Suprapubic skin (tissue), 3 donors: ENCODE measurements around the gene MMP28.

Experiments used
- CTCF ChIP-seq, 2 donors: fragments of 200-600 bp in 1 of 2; fragments of 450-650 bp in 1 of 2; sonication (generic) in 1 of 2; IDR thresholded peaks; one replicate each; pipeline ENCODE4 v1.5.1; 2016 to 2019; ENCODE audit warnings: antibody characterized with exemption in 2 of 2, mild to moderate bottlenecking in 1 of 2, moderate library complexity in 1 of 2
- POLR2A ChIP-seq, 2 donors: fragments of 450-650 bp; IDR thresholded peaks; one replicate each; pipeline ENCODE4 v1.6.1; 2017; ENCODE audit warnings: antibody characterized with exemption in 2 of 2, mild to moderate bottlenecking in 2 of 2, moderate library complexity in 2 of 2

- no peak for TF ChIP-seq CTCF (IDR thresholded peaks at IDR 0.05)
- TF ChIP-seq POLR2A (IDR thresholded peaks at IDR 0.05) = no peak
Measured at GRCh38 chr17:35844547-35844946, 49.1 kb upstream of the MMP28 start.
